CMK (cell line): ENCODE measurements around the gene HOXB9.

ENCODE experiments used
- DNase-seq: peaks from one replicate; pipeline ENCODE4 v3.0.0-alpha.2; 2010; ENCODE audit warnings: low read depth

Gene HOXB9

DNA sequence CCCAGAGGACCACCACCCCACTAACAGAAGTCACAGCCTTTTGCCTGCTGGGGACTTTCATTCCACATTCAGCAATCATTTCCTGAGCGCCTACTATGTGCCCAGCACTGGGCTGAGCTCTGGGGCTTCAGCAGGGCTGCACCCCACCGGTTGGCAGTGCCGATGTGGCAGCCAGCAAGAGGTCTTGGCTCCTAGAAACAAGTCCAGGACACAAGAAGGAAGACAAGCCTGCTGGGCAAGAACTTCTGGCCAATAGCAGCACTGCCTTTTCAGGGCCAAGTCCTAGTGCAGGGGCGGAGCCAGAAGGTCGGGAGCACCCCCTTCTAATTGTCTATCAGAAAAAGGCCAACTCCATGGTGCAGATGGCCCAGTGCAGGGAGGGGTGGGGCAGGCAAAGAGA, 13.0 kb upstream of the HOXB9 start:
- no peak for DNase-seq

DNA sequence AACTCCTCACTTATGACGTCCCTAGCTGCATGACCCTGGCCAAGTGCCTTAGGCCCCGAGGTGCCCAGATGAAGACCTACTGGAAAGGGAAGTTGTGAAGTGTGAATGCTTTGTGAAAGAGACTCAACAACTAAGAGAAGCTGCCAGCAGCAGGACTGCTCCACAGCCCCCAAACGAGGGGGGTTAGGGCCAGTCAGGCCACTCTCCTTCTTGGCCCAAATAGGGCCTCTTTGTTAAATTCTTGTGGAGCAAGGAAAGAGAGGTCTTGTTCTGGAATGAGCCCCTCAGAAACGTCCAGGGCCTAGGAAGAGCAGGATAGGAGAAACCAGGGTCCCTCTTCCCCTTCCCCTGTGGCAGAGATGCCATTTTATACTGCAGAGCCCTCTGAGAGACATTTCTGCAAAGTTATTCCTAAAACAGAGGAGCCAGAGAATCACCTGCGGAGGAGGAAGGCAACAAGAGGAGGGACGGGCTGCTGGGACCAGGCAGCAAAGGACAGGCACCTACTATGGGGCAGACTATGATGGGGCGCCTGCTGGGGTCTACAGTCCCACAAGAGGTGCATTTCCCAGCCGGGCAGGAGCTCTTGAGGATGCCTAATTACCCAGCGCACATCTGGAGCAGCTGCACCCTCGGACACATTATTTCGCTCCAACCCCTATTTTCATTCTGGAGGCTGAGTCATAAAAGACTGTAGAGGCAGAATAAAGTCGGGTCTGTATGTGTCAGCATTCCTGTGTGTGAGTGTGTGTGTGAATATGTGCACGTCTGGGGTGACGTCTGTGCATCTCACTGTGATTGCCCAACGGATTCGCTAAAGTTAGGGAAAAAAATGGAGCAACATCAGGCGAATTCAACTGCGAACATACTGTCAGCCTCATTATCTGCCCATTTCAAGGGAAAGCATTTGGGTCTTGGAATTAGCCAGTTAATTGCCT, 11.4 kb upstream of the HOXB9 start:
- no peak for DNase-seq

DNA sequence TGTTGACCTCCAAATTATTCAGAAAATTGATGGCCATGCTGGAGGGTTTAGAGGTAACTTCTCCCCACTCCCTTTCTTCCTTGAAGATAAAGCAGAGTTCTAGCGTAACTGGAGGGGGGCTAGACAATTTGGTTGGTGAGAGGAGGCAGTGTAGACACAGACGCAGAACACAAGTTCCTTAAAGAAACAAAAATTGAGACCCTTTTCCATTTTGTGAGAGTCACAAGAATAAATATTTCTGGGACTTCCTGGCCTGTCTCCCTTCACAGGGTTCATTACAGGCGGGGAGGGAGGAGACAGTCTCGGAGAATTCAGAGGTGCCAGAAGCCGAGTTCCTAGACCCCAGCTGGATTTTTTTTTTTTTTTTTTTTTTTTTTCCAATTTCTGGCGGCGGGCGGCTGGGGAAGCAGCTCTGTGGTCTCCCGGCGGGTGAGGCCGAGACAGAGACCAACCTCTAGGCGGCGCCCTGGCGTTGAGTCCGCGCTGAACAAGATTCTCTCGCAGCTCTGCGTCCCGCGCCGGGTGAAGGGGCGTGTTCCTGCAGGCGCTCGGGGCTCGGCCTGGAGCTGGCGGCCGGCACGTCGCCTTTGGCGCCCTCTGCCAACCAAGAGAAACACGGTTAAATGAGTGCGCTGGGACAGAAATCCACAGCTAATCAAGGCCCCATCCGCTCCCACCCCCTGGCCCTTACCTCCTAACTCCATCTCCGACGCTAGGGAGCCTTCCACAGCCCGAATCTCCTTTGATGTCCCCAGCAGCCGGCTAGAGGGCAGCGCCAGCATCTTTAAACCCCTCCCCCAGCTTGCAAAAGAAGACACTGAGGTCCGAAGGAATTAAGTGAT, 10.2 kb upstream of the HOXB9 start:
- DNase-seq = peak; percentile 79

DNA sequence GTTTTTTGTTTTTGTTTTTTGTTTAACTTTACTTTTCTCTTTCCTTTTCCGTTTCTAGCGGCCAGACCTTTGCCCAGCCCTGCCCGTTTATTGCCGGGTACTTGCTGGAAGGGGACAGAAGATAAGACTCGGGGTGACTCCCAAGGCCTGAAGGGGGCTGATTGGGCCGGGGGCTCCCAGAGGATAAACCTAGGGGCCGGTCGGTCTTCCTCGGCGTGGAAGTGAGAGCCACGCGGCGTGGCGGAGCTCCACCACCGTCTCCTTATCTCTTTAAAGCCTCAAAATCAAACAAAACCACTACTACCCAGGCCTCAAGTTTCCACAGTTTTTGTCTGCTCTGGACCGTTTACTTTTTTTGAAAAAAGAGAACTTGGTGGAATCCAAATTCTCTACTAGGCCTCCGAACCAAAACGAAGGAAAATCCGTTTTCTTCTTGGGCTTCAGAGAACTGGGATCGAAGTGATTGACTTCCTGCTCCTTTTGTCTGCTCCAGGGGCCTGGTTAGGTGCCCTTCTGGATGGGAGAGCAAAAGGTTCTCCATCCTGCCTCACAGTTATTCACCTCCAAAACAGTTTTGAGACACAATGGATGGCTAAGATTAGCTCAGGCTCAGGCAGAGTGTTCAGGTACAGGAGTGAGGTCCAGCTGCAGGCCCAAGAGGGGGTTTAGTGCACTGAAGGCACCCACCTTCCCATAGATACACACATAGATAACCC, 8.5 kb upstream of the HOXB9 start:
- no peak for DNase-seq

DNA sequence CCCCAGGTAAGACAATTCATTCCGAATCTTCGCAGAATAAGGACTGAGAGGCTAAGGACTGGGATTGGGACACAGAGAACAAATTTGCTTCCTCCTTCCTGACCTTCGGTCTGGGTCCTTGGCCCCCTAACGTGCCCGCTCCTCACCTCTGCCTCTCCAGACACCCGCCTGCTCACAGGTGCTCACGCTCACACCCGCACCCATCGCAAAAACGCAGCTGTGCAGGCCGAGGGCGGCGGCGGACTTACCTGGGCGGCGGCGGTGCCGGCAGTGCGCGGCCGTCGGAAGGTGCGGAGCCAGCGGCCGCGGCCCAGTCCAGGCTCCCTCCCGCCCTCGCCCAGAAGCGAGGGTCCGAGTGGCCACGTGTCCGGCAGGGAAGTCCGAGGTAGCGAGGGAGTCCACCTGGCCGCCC, 7.1 kb upstream of the HOXB9 start:
- no peak for DNase-seq

DNA sequence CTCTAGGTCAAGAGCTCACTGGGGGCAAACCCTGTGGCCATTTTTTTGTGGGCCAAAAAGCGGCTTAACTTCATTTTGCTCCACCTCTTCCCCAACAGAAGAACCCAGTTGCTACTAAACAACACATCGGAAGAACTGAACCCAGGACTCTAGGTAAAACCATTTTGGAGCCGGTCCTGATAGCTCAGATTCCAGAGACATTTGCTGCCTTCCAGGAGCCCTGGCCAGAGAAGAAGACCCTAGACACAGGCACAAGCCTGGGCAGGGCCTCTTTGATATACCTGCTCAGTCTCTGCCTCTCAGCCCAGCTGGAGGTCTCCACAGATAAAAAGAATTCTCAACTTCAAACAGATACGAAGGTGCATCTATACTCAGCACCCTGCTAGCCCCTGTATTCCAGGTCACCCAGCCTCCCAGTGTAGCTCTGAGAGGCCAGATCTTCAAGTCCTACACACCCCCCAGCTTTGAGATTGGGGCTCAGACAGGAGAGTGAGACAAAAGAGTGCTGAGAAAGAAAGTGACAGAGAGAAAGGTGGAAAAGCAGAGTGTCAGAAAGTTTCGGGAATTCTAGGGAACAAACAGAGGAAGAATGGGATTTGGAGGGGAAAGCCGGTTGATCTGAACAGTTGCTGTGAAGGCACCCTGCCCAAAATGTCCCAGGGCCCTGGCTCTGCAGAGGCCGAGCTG, 6.6 kb upstream of the HOXB9 start:
- DNase-seq = no peak

DNA sequence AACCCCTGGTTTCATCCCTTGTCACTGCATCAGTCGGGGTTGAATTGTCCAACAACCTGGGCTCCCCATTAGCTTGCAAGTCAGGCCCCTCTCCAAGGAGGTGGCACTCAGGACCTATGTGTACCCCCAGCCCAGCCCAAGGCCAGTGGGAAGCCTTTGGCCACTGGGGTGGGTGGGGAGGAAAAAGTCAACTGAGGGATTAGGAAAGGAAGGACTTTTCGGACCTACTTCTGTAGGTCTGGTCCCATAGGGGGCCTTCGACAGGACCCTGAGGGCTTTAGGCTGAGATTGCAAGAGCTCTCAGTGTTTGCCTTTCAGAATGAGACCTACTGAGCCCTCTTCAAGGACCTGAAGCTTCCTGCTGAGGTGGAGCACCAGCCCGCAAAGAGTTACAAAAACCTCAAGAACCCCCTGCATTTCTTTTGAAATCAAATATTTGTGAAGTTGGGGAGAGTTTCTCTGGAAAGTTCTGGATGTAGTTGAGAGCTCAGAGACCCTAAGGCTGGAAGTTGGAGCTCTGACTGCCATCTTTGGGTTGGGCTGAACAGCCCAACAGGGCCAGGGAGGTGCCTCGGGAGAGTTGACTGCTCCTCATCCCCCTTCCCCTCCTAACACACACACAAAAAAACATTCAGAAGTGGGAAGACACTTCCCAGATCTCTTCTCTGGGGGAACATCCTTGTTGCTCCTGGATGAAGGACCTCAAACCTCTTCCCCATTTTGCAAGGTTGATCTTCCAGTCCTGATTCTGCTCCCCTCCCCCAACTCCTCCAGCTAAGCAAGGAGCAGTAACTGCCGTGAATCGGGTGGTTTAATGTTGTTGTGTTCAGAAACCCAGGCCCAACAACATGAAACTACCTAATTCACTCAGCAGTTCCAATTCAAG, 5.8 kb upstream of the HOXB9 start:
- DNase-seq = no peak

DNA sequence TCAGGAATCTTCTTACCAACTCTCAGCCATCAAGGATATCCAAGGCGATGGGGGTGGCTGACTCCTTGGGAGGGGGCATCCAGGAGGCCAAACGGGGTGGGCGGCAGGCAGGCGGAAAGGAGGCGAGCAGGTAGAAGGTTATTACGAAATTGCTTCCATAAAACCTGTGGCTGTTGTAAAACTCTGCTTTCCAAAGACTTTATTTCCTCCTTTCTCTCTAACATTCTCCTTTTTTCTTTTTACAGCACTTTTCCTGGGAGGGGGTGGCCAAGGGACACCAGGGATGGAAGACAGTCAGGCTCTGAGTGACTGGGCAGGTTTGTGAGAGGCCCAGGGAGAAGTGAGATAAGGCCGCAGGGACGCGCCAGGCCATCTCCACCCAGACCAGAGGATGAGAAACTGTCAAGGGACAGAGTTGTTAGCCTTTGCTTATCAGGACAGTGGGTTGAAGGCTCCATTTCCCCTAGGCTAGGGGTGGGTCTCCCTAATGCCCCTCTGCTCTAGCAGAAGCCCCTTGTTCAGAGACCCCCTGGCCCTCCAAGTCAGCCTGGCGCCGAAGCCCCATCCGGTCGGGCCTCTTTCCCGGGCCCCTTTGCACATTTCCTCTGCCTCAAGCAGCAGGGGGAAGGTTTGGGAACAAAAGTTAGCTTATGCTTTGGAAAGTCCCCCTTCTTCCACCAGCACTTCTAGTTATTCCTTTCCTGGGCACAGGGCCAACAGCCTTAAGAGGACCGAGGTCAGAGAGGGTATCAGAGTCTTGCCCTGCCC, 5.0 kb upstream of the HOXB9 start:
- no peak for DNase-seq

DNA sequence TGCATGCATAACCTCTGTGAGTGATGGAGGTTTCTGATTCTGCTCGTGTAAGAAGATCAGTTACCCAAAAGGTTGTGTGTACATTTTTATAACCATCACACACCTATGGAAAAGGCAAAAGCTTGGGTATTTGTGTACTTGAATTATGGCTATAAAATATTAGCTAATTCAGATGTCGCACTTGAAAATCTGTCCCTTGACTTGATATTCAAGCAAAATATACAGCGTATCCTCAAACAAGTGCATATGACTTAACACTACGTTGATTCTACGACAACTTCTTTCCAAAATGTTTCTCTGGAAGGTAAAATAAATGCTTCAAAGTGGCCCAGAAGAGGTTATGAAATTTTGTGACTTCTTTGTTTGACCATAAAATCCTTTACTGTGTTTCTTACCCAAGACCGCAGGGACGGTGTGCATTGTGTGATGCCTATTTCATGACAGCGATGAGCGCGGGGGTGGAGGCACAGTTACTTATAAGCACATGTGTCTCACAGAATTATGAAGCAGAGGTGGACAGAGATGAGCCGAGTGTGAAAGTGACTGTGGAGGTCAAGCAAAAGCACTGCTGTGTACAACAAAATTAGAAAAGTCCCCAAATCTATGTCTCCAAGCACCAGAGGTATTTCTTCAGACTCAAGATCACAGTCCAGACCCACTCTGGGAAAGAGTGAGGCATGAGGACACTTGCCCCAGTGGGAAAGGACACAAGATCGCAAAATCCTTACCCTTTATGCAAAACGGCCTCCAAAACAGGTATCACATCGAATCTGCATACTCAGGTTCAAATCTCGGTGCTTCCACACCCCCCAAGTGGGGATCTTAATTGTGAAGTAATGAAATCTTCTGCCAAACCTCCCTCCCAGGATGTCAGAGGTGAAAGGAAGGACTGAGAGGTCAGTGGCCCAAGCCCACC, 4.1 kb upstream of the HOXB9 start:
- no peak for DNase-seq

DNA sequence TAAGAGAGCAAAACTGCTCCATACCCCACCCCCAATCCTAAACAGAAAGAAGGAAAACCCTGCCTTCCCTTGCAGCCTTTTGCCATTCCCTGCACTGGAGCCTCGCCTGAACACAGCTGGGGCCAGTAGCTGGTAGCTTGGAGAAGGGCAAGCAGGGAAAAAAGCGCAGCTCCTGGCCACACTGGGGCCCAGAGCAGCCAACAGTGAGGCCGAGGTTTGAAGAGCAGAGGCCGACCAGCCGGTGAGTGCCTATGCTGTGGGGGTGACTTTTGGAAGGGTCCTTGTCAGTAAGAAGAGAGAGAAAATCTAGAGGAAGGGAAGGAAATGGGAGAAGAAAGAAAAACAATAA, 3.2 kb upstream of the HOXB9 start:
- no peak for DNase-seq

DNA sequence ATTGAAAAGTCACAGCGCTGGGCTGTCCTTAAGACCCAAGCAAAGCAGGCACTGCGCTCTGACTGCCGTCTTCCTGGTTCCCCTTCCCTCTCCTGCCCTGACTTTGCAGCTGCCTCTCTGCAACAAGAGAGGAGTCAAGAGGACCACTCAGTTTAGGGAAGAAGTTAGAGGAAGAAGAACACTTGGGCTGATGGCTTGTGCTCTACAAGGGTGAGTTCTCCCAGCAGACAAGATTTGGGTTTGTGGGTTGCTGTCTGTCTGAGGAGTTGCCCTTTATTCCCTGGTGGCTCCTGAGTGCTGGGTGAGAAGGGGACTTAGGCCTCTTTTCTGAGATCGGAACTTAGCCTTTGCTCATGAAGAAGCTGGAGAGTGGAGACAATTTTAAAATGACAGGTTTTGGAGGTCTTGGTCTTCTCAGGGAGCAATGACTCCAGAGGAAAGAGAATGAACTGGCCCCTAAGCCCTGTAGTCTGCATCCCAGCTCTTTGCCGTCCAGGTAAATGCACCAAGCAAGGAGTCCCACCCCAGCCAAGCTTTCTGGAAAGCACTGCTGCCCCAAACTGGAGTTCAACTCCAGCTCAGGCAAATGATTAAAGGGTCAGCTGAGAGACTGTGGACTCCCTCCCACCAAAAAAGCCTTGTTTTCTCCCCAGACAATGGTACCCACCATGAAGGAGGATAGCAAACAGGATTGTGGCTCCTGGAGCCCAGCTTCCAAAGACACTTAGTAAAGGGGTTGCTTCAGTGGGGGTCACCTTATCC, 2.7 kb upstream of the HOXB9 start:
- no peak for DNase-seq

DNA sequence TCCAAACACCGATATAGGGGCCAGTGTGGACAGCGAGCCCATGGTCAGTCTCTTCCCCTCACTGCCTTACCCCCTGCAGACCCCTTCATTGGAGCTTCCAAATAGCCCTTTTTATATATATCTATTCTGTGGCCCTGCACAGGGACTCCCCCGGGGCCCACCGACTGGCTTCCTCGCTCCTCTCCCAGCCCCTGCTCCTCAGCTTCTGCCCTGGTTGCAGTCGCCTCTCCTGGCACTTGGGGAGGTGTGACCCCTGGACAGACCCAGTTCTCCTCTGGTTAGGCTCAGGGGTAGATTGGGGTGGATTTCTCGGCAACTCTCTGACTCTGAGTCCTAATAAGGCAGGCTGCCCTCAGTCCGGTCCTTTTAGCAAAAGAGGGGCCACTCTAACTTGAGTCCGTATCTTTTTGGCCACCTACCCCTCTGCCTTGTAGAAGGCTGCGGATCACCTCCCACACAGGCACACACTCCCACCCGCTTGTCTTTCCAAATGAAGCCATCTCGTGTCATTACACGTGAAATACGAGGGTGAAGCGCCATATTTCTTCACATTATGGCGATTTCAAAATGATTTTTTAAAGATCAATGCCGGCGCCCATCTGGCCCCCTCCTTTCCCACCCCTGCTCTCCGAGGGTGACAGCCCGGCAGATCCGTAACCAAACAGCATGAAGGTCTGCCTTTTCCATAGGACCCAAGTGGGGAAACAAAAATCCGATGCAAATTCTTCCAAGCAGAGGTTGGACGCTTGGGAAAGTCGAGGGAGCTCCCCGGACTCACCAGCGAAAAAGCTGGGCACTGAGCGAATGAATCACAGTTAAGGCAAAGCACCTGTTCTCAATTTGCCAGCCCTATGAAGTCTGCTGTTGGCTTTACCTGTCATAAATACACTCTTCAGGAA, 1.7 kb upstream of the HOXB9 start:
- no peak for DNase-seq

DNA sequence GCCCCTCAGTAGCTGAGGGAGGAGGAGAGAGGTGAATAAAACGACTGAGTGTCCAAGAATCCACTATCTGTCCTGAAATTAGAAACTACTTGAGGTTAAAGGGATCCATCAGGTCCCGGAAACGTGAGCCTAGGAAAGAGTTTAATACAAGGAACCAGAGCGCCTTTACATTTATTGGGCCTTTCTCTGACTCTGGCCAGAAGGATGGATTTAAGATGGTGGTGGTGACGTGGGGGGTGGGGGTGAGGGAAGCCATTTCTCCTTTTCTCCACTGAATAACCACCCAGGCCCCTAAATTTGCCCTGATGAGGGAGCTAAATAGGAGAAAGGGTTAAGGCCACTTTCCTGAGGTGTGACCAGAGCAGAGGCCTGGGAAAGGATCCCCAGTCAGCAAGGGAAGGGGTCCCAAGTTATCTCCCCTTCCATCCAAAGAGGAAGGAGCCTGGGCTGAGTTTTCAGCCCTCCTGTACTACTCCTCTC, 1.0 kb upstream of the HOXB9 start:
- no peak for DNase-seq

DNA sequence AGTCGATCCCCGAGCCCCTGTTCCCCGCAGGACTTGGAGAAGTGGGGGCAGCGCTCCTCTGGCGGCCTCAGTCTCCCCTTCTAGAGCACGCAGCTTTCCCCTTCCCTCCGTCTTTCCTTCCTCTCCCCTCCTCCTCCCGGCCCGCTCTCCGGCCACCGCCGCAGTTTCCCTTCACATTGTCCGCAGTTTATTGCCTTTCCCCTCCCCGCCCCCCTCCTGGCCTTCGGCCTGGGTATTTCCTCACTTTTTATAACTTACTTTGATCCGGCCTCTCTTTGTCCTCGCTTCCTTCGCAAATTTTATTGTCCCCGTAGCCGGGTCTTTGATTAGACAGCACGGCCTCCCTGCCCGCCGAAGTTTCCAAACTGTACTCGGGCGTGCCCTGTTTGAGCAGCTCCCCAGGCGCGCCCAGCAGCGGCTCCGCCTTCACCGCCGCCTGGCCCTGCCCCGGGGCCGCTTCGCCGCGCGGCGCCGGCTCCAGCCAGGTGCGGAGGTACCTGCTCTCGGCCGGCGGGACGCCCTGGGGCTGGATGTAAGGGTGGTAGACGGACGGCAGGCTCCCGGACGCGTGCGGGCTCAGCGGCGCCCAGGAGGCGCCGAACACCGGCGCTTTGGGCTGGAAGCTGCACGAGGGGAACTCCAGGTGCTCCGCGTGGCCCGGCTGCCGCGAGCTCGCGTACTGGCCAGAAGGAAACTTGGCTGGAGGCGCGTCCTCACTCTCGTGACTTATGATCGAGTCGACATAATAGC, 488 bp downstream of the HOXB9 start:
- DNase-seq = no peak

DNA sequence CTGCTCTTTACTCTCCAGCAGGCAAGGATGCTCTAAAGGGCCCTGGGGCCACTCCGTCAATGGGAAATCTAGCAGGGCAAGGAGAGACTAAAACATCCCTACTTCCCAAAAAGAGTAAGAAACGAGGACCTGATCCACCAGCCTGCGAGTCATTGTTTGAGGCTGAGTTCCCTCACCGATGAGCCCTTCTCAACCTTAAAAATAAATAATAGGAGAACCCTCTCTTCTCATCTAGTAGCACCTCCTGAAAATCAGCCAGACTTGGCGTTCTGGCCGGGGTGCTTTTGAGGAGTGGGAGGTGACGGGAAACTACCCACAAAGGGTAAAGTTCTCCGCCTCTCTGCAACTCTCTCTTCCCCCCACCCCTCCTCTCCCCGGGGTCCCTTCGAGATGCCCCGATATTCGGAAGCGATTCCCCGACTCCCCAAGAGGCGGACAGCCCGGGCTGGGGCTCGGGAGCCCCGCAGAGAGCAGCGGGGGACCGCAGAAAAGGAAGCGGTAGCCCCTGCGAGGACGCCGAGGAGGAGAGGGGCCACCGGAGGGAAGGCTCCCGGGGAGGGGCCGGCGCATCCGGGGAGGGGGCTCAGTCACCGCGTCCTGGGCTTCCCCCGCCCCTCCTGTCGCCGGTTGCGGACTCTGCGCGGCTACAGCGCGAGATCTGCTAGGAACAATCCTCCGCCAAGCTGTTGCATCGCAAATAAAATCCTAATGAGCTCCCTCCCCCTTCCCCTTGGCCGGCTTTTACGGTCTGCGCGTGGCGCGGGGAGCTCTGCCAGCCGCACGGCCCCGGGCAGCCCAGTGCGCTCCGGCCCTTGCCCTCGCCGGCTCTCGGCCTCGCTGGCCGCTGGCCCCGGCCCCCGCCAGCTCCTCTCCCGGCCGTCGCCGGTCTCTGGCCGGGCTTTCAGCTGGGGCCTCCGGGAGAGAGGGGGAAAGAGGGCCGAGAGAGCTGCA, 1.3 kb downstream of the HOXB9 start:
- no peak for DNase-seq
